ENCODE results near the gene ATP4B.

The ATP4B gene

GRCh38 chr13:113652404-113653263, 5.4 kb downstream of the ATP4B start:
- no peaks in the 10 kb centered on the region for H3K9me3 ChIP-seq
- DNase-seq (ENCODE audit: low spot score in 2 of 2): no peak
- H3K4me3 ChIP-seq: no peak overlapping the region
- no peaks in the 10 kb centered on the region for H3K36me3 ChIP-seq (replicated peaks)
- in situ Hi-C loops (cut with MboI; ENCODE audit: low sequenced_read_pairs): no loop called here
- H3K4me1 ChIP-seq: no peaks in the 10 kb centered on the region
- no peaks in the 10 kb centered on the region for H3K27me3 ChIP-seq (ENCODE audit: low read depth)

GRCh38 chr13:113651511-113652403, 6.2 kb downstream of the ATP4B start:
- in situ Hi-C loops (cut with MboI; ENCODE audit: low sequenced_read_pairs): no loop called here

GRCh38 chr13:113650731-113651148, 7.3 kb downstream of the ATP4B start:
- H3K27me3 ChIP-seq (ENCODE audit: low read depth): no peaks in the 10 kb centered on the region
- no peaks in the 10 kb centered on the region for H3K4me1 ChIP-seq
- H3K9me3 ChIP-seq: no peaks in the 10 kb centered on the region
- DNase-seq (ENCODE audit: low spot score in 2 of 2): no peak
- H3K4me3 ChIP-seq: no peak overlapping the region
- H3K36me3 ChIP-seq (replicated peaks): no peaks in the 10 kb centered on the region; the same call in 1 of the 2 replicates
- in situ Hi-C loops (cut with MboI; ENCODE audit: low sequenced_read_pairs): no loop called here

More at GRCh38 chr13:113651511-113652403, 6.2 kb downstream of the ATP4B start:
- DNase-seq (ENCODE audit: low spot score in 2 of 2): no peak
- Histone ChIP-seq H3K4me1 (no peaks in the 10 kb centered on the region), H3K36me3 (replicated peaks) (no peaks in the 10 kb centered on the region), H3K4me3 (no peak overlapping the region), H3K9me3 (no peaks in the 10 kb centered on the region), H3K27me3 (ENCODE audit: low read depth) (no peaks in the 10 kb centered on the region)

GRCh38 chr13:113650275-113650674, 7.7 kb downstream of the ATP4B start:
- H3K4me3 ChIP-seq: no peak overlapping the region
- no peaks in the 10 kb centered on the region for H3K27me3 ChIP-seq (ENCODE audit: low read depth)
- in situ Hi-C loops (cut with MboI; ENCODE audit: low sequenced_read_pairs): no loop called here
- no peaks in the 10 kb centered on the region for H3K4me1 ChIP-seq
- H3K36me3 ChIP-seq (replicated peaks): no peaks in the 10 kb centered on the region; the same call in 1 of the 2 replicates
- no peaks in the 10 kb centered on the region for H3K9me3 ChIP-seq
- no peak for DNase-seq (ENCODE audit: low spot score in 2 of 2)

GRCh38 chr13:113649212-113649611, 8.8 kb downstream of the ATP4B start:
- in situ Hi-C loops (cut with MboI; ENCODE audit: low sequenced_read_pairs): no loop called here
- H3K4me3 ChIP-seq: no peak overlapping the region
- no peaks in the 10 kb centered on the region for H3K4me1 ChIP-seq

GRCh38 chr13:113648216-113648610, 9.8 kb downstream of the ATP4B start:
- in situ Hi-C loops (cut with MboI; ENCODE audit: low sequenced_read_pairs): no loop called here
- no peaks in the 10 kb centered on the region for H3K4me1 ChIP-seq
- no peak for DNase-seq (ENCODE audit: low spot score in 2 of 2)

More at GRCh38 chr13:113649212-113649611, 8.8 kb downstream of the ATP4B start:
- Histone ChIP-seq H3K9me3 (no peaks in the 10 kb centered on the region), H3K36me3 (replicated peaks) (no peaks in the 10 kb centered on the region; the same call in 1 of the 2 replicates), H3K27me3 (ENCODE audit: low read depth) (no peaks in the 10 kb centered on the region)
- DNase-seq (ENCODE audit: low spot score in 2 of 2): no peak

GRCh38 chr13:113647351-113648215, 10.4 kb downstream of the ATP4B start:
- in situ Hi-C loops (cut with MboI; ENCODE audit: low sequenced_read_pairs): no loop called here
- Histone ChIP-seq H3K27me3 (ENCODE audit: low read depth) (no peaks in the 10 kb centered on the region), H3K4me1 (no peaks in the 10 kb centered on the region), H3K4me3 (no peak overlapping the region), H3K9me3 (no peaks in the 10 kb centered on the region), H3K36me3 (replicated peaks) (no peaks in the 10 kb centered on the region; the same call in 1 of the 2 replicates)
- no peak for DNase-seq (ENCODE audit: low spot score in 2 of 2)

More at GRCh38 chr13:113648216-113648610, 9.8 kb downstream of the ATP4B start:
- no peaks in the 10 kb centered on the region; the same call in 1 of the 2 replicates for H3K36me3 ChIP-seq (replicated peaks)
- H3K4me3 ChIP-seq: no peak overlapping the region
- no peaks in the 10 kb centered on the region for H3K27me3 ChIP-seq (ENCODE audit: low read depth)
- H3K9me3 ChIP-seq: no peaks in the 10 kb centered on the region

GRCh38 chr13:113646921-113647340, 11.1 kb downstream of the ATP4B start:
- no peaks in the 10 kb centered on the region for H3K4me1 ChIP-seq
- DNase-seq (ENCODE audit: low spot score in 2 of 2): no peak
- no peaks in the 10 kb centered on the region for H3K27me3 ChIP-seq (ENCODE audit: low read depth)
- H3K36me3 ChIP-seq (replicated peaks): peaks cover 4% of the 10 kb centered on the region
- in situ Hi-C loops (cut with MboI; ENCODE audit: low sequenced_read_pairs): no loop called here
- H3K4me3 ChIP-seq: no peak overlapping the region
- no peaks in the 10 kb centered on the region for H3K9me3 ChIP-seq

GRCh38 chr13:113646376-113646775, 11.6 kb downstream of the ATP4B start:
- Histone ChIP-seq H3K4me1 (no peaks in the 10 kb centered on the region), H3K27me3 (ENCODE audit: low read depth) (no peaks in the 10 kb centered on the region), H3K9me3 (no peaks in the 10 kb centered on the region), H3K4me3 (no peak overlapping the region), H3K36me3 (replicated peaks) (peaks cover 10% of the 10 kb centered on the region)
- in situ Hi-C loops (cut with MboI; ENCODE audit: low sequenced_read_pairs): no loop called here
- no peak for DNase-seq (ENCODE audit: low spot score in 2 of 2)

- no peaks in the 10 kb centered on the region for H3K27me3 ChIP-seq (ENCODE audit: low read depth)
- in situ Hi-C loops (cut with MboI; ENCODE audit: low sequenced_read_pairs): no loop called here
- DNase-seq (ENCODE audit: low spot score in 2 of 2): no peak
- H3K9me3 ChIP-seq: no peaks in the 10 kb centered on the region
- no peak overlapping the region for H3K4me3 ChIP-seq
- no peaks in the 10 kb centered on the region for H3K4me1 ChIP-seq
- H3K36me3 ChIP-seq (replicated peaks): peaks cover 18% of the 10 kb centered on the region
These were observed 12.7 kb downstream of the ATP4B start for GRCh38 chr13:113645329-113645728.

- DNase-seq (ENCODE audit: low spot score in 2 of 2): no peak
- in situ Hi-C loops (cut with MboI; ENCODE audit: low sequenced_read_pairs): no loop called here
- Histone ChIP-seq H3K4me3 (no peak overlapping the region), H3K4me1 (no peaks in the 10 kb centered on the region), H3K27me3 (ENCODE audit: low read depth) (no peaks in the 10 kb centered on the region), H3K9me3 (no peaks in the 10 kb centered on the region), H3K36me3 (replicated peaks) (peaks cover 23% of the 10 kb centered on the region)
These were observed 13.2 kb downstream of the ATP4B start for GRCh38 chr13:113644800-113645199.

- peaks cover 30% of the 10 kb centered on the region for H3K36me3 ChIP-seq (replicated peaks)
- H3K9me3 ChIP-seq: no peaks in the 10 kb centered on the region
- in situ Hi-C loops (cut with MboI; ENCODE audit: low sequenced_read_pairs): no loop called here
- DNase-seq (ENCODE audit: low spot score in 2 of 2): no peak
- H3K4me3 ChIP-seq: no peak overlapping the region
- no peaks in the 10 kb centered on the region for H3K4me1 ChIP-seq
- H3K27me3 ChIP-seq (ENCODE audit: low read depth): no peaks in the 10 kb centered on the region
These were observed 14.4 kb downstream of the ATP4B start for GRCh38 chr13:113643593-113643992.

- H3K4me3 ChIP-seq: no peak overlapping the region
- peaks cover 39% of the 10 kb centered on the region for H3K36me3 ChIP-seq (replicated peaks)
- no peaks in the 10 kb centered on the region for H3K4me1 ChIP-seq
- no peak for DNase-seq (ENCODE audit: low spot score in 2 of 2)
- H3K9me3 ChIP-seq: no peaks in the 10 kb centered on the region
- no peaks in the 10 kb centered on the region for H3K27me3 ChIP-seq (ENCODE audit: low read depth)
- in situ Hi-C loops (cut with MboI; ENCODE audit: low sequenced_read_pairs): no loop called here
These were observed 15.4 kb downstream of the ATP4B start for GRCh38 chr13:113642563-113642962.
